GM19468 (cell line): ENCODE measurements around the gene CRACR2A.

Experiments used
- ATAC-seq: cut with Tn5 transposase; IDR thresholded peaks from one replicate; pipeline ENCODE4 v1.9.1; 2021; ENCODE audit warnings: mild to moderate bottlenecking, moderate library complexity, moderate number of reproducible peaks; ENCODE audit not compliant: unreplicated experiment; ENCODE audit errors: extremely low read depth

The CRACR2A gene

GRCh38 chr12:3727354-3727753 lies 25.6 kb downstream of the CRACR2A start:
- no peak for ATAC-seq

GRCh38 chr12:3726456-3726855 lies 26.5 kb downstream of the CRACR2A start:
- no peak for ATAC-seq

GRCh38 chr12:3725388-3726115 lies 27.4 kb downstream of the CRACR2A start:
- ATAC-seq, result no peak

GRCh38 chr12:3723916-3724805 lies 28.7 kb downstream of the CRACR2A start:
- no peak for ATAC-seq

GRCh38 chr12:3722368-3722767 lies 30.5 kb downstream of the CRACR2A start:
- no peak for ATAC-seq

- no peak for ATAC-seq
Observed at GRCh38 chr12:3720772-3721171, 32.1 kb downstream of the CRACR2A start.

GRCh38 chr12:3718100-3718499 lies 34.8 kb downstream of the CRACR2A start:
- no peak for ATAC-seq

GRCh38 chr12:3717283-3717898 lies 35.5 kb downstream of the CRACR2A start:
- no peak for ATAC-seq

- ATAC-seq, result no peak
Observed at GRCh38 chr12:3715999-3716398, 36.9 kb downstream of the CRACR2A start.

- no peak for ATAC-seq
Observed at GRCh38 chr12:3713947-3714346, 39.0 kb downstream of the CRACR2A start.

- no peak for ATAC-seq
Observed at GRCh38 chr12:3713483-3713882, 39.4 kb downstream of the CRACR2A start.

GRCh38 chr12:3712209-3712992 lies 40.5 kb downstream of the CRACR2A start:
- no peak for ATAC-seq

- no peak for ATAC-seq
Observed at GRCh38 chr12:3705354-3705675, 47.6 kb downstream of the CRACR2A start.

- no peak for ATAC-seq
Observed at GRCh38 chr12:3704512-3705353, 48.2 kb downstream of the CRACR2A start.

- no peak for ATAC-seq
Observed at GRCh38 chr12:3700861-3701260, 52.0 kb downstream of the CRACR2A start.

GRCh38 chr12:3698218-3698974 lies 54.5 kb downstream of the CRACR2A start:
- ATAC-seq, result no peak

- ATAC-seq, result no peak
Observed at GRCh38 chr12:3697311-3697870, 55.5 kb downstream of the CRACR2A start.

- ATAC-seq, result no peak
Observed at GRCh38 chr12:3694673-3695072, 58.2 kb downstream of the CRACR2A start.
